Sigmoid colon (tissue), 7 donors: Measurements from ENCODE around the gene FAM228A. TPM values are rescaled to one million over a fixed set of nuclear protein-coding genes. Genes with fewer than 3 reads are reported as not detected.

Source experiments
- DNase-seq: peaks from one replicate; pipeline ENCODE4 v3.0.0-alpha.2; 2019
- H3K27ac ChIP-seq, 4 donors: fragments of 200-600 bp; sonication (generic); one replicate each; pipeline ENCODE4 v1.5.1; 2016 to 2019; ENCODE audit warnings: mild to moderate bottlenecking in 1 of 4
- H3K27me3 ChIP-seq, 3 donors: fragments of 200-600 bp; sonication (generic); one replicate each; pipeline ENCODE4 v1.5.1; 2019; ENCODE audit warnings: mild to moderate bottlenecking in 1 of 3
- H3K36me3 ChIP-seq, 4 donors: fragments of 200-600 bp; sonication (generic); one replicate each; pipeline ENCODE4 v1.5.1; 2016 to 2019
- H3K4me1 ChIP-seq, 4 donors: fragments of 200-600 bp; sonication (generic); one replicate each; pipeline ENCODE4 v1.5.1; 2017 to 2019
- H3K4me3 ChIP-seq, 4 donors: fragments of 200-600 bp; sonication (generic); one replicate each; pipeline ENCODE4 v1.5.1; 2017 to 2019; ENCODE audit warnings: mild to moderate bottlenecking in 2 of 4, moderate library complexity in 1 of 4
- H3K9me3 ChIP-seq, 4 donors: fragments of 200-600 bp in 3 of 4; sonication (generic) in 3 of 4; one replicate each; pipeline versions ENCODE4 v1.5.1 to v1.6.1; 2013 to 2019
- EP300 ChIP-seq, 4 donors: sonication (generic); formaldehyde crosslinking; IDR thresholded peaks; one replicate each; pipeline ENCODE4 v1.6.1; 2017; ENCODE audit warnings: antibody characterized with exemption in 4 of 4
- POLR2A ChIP-seq, 2 donors: fragments of 450-650 bp; IDR thresholded peaks; one replicate each; pipeline ENCODE4 v1.6.1; 2016; ENCODE audit warnings: antibody characterized with exemption in 2 of 2, mild to moderate bottlenecking in 2 of 2, moderate library complexity in 2 of 2
- POLR2AphosphoS5 ChIP-seq, 4 donors: sonication (generic); formaldehyde crosslinking; IDR thresholded peaks; one replicate each; pipeline ENCODE4 v1.6.1; 2017; ENCODE audit warnings: antibody characterized with exemption in 4 of 4
- WGBS, 2 donors: extraction: QIAGEN DNeasy Blood & Tissue Kit; methylation state at CpG; one replicate each; pipeline ENCODE4 v1.1.7; 2013; 5-methylcytosine and 5-hydroxymethylcytosine counted together
- intact Hi-C: fragments of 100-400 bp; cut with DNase I; formaldehyde crosslinking; loops from one replicate; pipeline ENCODE4 v1.15.1; 2023
- polyA plus RNA-seq, 3 donors: library from polyadenylated mRNA; stranded (reverse); fragments of 200-250 nt; gene quantifications; one replicate each; pipeline ENCODE4 v1.2.3, GENCODE V29; 2013
- total RNA-seq, 4 donors: library from RNA; depleted of rRNA; stranded (reverse); fragments of >200 nt; gene quantifications; one replicate each; pipeline ENCODE4 v1.1.0, GENCODE V29; 2016
- TF ChIP-seq, protein P1 (sequence below), 4 experiments: fragments of 450-650 bp in 3 of 4; fragments of 200-600 bp in 1 of 4; IDR thresholded peaks; one replicate each; pipeline ENCODE4 v1.5.1; 2016 to 2019; ENCODE audit warnings: antibody characterized with exemption in 4 of 4, mild to moderate bottlenecking in 3 of 4, moderate library complexity in 2 of 4
- donor health status: healthy with polysubstance abuse.
- donor health status: Bipolar disorder and iron deficiency.
- donor health status: healthy.

The FAM228A gene
- total and polyA plus RNA-seq, 7 donors = 0.23 to 3.6 (median 1.8) TPM; not detected in 2

DNA sequence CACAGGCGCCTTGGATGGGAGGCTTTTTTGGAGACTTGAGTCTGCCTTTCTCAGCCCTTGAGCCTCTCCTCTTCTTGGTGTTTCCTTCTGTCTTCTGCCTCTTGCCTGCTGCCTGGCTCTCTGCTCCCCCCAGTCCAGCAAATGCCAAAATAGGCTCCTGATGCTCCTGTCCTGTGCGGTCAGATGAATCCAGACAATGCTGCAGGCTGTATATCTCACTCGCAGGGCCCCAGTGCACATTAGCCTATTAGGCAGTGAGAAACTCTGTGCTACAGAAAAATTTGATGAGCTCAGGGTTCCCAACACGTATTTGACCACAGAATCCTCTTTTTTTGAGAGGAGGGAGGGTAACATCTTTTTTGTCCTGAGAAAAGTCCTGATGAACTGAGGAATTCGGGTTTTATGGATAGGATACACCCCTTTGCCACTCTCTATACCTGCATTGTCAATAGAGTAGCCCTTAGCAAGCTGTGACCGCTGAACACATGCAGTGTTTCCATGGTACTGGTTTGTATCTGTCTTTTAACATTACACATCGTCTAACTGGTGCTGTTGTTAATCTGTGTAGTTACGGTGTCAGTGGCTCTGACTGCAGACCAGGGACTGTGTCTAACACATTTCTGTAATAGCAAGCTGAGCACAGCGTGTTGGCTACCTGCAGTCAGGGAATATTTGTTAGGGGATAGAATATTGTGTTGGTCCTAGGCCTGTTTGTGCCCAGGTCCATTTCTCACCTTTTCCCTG, 50.8 kb downstream of the FAM228A start:
- no peak overlapping the region for H3K4me3 ChIP-seq
- no peaks in the 10 kb centered on the region for H3K27me3 ChIP-seq
- no peak overlapping the region for H3K27ac ChIP-seq
- no peak for TF ChIP-seq EP300 (IDR thresholded peaks at IDR 0.05)
- TF ChIP-seq, protein P1, sequence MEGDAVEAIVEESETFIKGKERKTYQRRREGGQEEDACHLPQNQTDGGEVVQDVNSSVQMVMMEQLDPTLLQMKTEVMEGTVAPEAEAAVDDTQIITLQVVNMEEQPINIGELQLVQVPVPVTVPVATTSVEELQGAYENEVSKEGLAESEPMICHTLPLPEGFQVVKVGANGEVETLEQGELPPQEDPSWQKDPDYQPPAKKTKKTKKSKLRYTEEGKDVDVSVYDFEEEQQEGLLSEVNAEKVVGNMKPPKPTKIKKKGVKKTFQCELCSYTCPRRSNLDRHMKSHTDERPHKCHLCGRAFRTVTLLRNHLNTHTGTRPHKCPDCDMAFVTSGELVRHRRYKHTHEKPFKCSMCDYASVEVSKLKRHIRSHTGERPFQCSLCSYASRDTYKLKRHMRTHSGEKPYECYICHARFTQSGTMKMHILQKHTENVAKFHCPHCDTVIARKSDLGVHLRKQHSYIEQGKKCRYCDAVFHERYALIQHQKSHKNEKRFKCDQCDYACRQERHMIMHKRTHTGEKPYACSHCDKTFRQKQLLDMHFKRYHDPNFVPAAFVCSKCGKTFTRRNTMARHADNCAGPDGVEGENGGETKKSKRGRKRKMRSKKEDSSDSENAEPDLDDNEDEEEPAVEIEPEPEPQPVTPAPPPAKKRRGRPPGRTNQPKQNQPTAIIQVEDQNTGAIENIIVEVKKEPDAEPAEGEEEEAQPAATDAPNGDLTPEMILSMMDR (IDR thresholded peaks at IDR 0.05) = no peak
- no peak for TF ChIP-seq POLR2AphosphoS5 (IDR thresholded peaks at IDR 0.05)
- no peak for TF ChIP-seq POLR2A (IDR thresholded peaks at IDR 0.05)
- intact Hi-C loops = no loop called here
- WGBS, 2 donors = 92 to 96% methylated on average over 9 of the region's 9 CpGs
- H3K9me3 ChIP-seq = no peaks in the 10 kb centered on the region
- no peak for DNase-seq
- peaks cover 0 to 20% (median 2%) of the 10 kb centered on the region in 4 donors for H3K36me3 ChIP-seq
- H3K4me1 ChIP-seq = no peaks in the 10 kb centered on the region

DNA sequence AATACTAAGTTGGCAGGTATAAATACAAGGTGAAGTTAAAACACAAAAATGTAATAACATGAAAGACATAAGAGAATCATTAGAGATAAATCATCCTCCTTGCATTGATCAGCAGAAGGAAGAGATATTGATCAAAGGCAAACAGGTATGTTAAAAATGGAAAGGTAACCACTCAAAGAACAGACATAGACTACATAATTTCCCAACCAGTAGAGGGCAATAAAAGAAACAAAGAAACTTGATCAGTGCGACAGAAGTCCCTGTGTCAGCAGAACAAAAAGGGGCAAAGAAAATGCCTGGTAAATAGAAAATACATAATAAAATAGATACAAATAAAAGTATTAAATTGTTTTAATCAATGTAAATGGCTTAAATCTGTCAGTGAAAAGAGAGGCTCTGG, 53.6 kb downstream of the FAM228A start:
- Histone ChIP-seq H3K27me3 (no peaks in the 10 kb centered on the region), H3K36me3 (peaks cover 0 to 20% (median 2%) of the 10 kb centered on the region in 4 donors), H3K4me1 (no peaks in the 10 kb centered on the region), H3K4me3 (no peak overlapping the region), H3K9me3 (no peaks in the 10 kb centered on the region), H3K27ac (no peak overlapping the region)
- TF ChIP-seq EP300 (IDR thresholded peaks at IDR 0.05) = no peak
- TF ChIP-seq, protein P1 (IDR thresholded peaks at IDR 0.05) = peak in 2 of 4 experiments; percentile 18 to 25
- WGBS, 2 donors = 28 to 63% methylated on average over 1 of the region's 1 CpG
- DNase-seq = no peak
- intact Hi-C loops = loop anchor here (2.0 kb wide), 1 partner anchor 152 kb away; no protein-coding TSS in a partner anchor

DNA sequence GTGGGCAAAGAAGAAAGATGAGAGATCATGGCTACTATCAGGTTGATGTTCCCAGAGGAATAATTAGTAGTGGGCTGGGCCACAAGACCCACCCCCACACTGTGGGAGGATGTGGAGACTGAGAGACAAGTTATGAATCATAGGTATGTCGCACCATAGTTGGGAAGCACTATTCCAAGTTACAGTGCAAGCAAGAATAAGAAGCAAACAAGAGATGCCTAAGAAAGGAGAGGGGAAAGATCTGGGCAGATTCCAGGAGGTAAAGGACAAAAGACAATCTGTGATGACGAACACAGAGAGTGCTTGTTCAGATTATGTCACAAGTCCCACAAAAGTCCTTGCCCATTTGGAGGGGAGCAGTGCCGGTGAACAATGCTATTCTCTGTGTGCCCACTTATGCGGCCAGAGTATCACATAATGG, 56.6 kb downstream of the FAM228A start:
- Histone ChIP-seq H3K4me1 (no peaks in the 10 kb centered on the region), H3K36me3 (peaks cover 0 to 8% (median 0%) of the 10 kb centered on the region in 4 donors), H3K27ac (no peak overlapping the region), H3K4me3 (no peak overlapping the region), H3K9me3 (no peaks in the 10 kb centered on the region), H3K27me3 (no peaks in the 10 kb centered on the region)
- DNase-seq = no peak
- TF ChIP-seq POLR2A (IDR thresholded peaks at IDR 0.05) (no peak), EP300 (IDR thresholded peaks at IDR 0.05) (no peak), POLR2AphosphoS5 (IDR thresholded peaks at IDR 0.05) (no peak)
- TF ChIP-seq, protein P1 (IDR thresholded peaks at IDR 0.05) = no peak
- 93 to 94% methylated on average over 4 of the region's 4 CpGs for WGBS, 2 donors
- intact Hi-C loops = no loop called here

DNA sequence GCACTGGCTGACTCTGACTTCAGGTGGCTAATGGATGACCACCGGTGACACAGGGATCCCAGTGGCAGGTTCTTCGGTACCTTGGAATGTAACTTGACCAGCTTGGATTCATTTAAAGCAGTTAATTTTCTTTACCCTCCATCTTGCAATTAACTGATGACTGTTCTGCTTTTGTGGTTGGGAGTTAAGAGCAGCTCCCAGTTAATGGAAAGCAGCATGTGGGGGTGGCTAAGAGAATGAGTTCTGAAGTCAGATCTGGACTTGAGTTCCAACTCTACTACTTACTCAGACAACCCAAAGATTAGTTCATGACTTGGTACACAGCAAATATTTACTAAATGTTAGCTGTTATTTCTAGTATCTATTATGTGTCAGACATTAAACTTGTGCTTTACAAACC, 58.5 kb downstream of the FAM228A start:
- Histone ChIP-seq H3K27me3 (no peaks in the 10 kb centered on the region), H3K4me1 (no peaks in the 10 kb centered on the region), H3K27ac (no peak overlapping the region), H3K9me3 (no peaks in the 10 kb centered on the region), H3K36me3 (peaks cover 0 to 8% (median 0%) of the 10 kb centered on the region in 4 donors), H3K4me3 (no peak overlapping the region)
- WGBS, 2 donors = 97 to 98% methylated on average over 2 of the region's 2 CpGs
- no peak for DNase-seq
- intact Hi-C loops = no loop called here
- TF ChIP-seq, protein P1 (IDR thresholded peaks at IDR 0.05) = no peak
- no peak for TF ChIP-seq POLR2AphosphoS5 (IDR thresholded peaks at IDR 0.05)
- no peak for TF ChIP-seq EP300 (IDR thresholded peaks at IDR 0.05)
- TF ChIP-seq POLR2A (IDR thresholded peaks at IDR 0.05) = no peak
